SH-SY5Y (cell line): ENCODE data around the gene ZNF664.

Experiments
- GATA2 ChIP-seq: IDR thresholded peaks from 2 replicates; pipeline ENCODE4 v1.6.1; 2011; ENCODE audit warnings: mild to moderate bottlenecking, low read depth, low read length
- GATA3 ChIP-seq: IDR thresholded peaks from 2 replicates; pipeline ENCODE4 v1.6.1; 2011; ENCODE audit warnings: low read depth, mild to moderate bottlenecking, low read length, moderate library complexity

DNA sequence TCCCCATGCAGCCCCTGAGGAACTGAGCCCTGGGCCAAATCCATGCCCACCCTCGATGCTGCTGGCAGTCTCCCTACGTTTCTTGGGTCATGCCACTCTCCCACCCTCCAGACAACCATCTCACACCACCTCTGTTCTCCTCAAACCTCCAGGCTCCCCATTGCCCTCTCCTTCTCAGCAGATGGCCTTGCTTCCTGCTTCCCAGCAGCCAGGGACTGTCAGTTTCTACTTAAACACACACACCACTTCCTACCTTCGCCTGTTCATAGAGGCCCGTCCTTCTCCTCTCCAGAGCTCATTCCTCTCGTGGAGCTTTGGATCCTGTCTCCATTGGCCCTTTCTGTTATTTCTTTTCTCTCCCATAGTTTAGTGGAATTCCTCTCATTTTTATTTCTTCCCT is 27.1 kb downstream of the ZNF664 start:
- TF ChIP-seq GATA3 (no peak), GATA2 (no peak)
